ENCODE measurements around the gene AGAP3. TPM values are rescaled to one million over a fixed set of nuclear protein-coding genes. Genes with fewer than 3 reads are reported as not detected.
A peak's percentile ranks its signal among the peaks of the same experiment; 100 is the strongest.

AGAP3 gene
- total RNA-seq, 2 donors from 2014 or later = 29.8 to 42.1 TPM

DNA sequence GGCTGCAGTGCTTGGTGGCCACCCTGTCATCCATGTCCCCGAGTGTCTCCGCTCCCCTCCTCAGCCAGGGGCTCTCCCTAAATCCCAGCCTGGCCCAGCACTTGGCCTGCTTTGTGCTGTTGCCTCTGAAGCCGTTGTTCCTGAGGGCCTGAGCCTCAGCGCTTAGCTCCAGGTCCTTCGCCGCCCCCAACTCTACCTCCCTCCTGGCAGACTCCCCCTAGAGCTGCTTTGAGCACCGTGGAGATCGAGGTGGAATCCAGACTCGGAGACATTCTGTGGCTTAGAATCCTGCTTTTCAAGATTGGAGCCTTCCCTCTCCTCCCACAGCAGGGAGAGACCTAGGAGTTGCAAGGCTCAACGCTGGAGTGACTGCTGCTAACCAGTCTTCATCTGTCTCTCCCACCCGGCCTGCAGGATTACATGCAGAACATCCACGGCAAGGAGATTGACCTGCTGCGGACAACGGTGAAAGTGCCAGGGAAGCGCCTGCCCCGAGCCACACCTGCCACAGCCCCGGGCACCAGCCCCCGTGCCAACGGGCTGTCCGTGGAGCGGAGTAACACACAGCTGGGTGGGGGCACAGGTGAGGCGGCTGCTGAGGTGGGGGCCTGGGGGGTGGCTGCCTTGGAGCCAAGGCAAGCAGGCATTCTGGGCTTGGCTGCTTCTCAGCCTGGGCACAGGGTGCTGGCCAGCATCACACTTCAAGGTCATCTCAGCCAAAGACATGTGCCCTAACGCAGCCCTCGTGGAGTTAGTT lies 47.9 kb downstream of the AGAP3 start:
- Histone ChIP-seq H3K27ac (no peak overlapping the region), H3K27me3 (no peaks in the 10 kb centered on the region), H3K36me3 (peaks cover 24% of the 10 kb centered on the region), H3K9me3 (no peaks in the 10 kb centered on the region), H3K4me1 (peaks cover 0 to 38% of the 10 kb centered on the region in 2 donors), H3K4me3 (no peak overlapping the region)
- DNase-seq (ENCODE audit: low spot score) = no peak
- TF ChIP-seq CTCF (IDR thresholded peaks at IDR 0.05) = no peak

- Histone ChIP-seq H3K9me3 (no peaks in the 10 kb centered on the region), H3K36me3 (peaks cover 16% of the 10 kb centered on the region)
- DNase-seq (ENCODE audit: low spot score) = no peak
Observed at GRCh38 chr7:151134743-151135524, 48.7 kb downstream of the AGAP3 start.

DNA sequence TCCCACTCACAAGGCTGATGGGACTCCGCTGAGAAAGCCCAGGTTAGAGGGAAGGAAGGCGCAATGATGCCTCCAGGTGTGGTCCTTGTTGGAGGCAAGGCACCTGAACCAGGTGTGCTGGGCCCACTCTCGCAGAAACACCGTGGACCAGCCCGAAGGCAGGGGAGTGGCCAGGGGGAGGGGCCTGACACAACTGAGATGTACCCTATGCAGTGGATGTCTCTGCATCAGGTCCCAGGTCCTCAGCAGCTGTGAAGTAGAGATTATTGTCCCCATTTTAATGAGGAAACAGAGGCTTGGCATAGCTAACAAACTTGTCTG lies 49.2 kb downstream of the AGAP3 start:
- peaks cover 0 to 38% of the 10 kb centered on the region in 2 donors for H3K4me1 ChIP-seq
- no peaks in the 10 kb centered on the region for H3K9me3 ChIP-seq
- H3K27ac ChIP-seq = no peak overlapping the region
- H3K36me3 ChIP-seq = peaks cover 11% of the 10 kb centered on the region
- DNase-seq (ENCODE audit: low spot score) = no peak
- TF ChIP-seq CTCF (IDR thresholded peaks at IDR 0.05) = no peak
- H3K27me3 ChIP-seq = no peaks in the 10 kb centered on the region
- no peak overlapping the region for H3K4me3 ChIP-seq

More at GRCh38 chr7:151134743-151135524, 48.7 kb downstream of the AGAP3 start:
- TF ChIP-seq CTCF (IDR thresholded peaks at IDR 0.05) = no peak
- peaks cover 0 to 38% of the 10 kb centered on the region in 2 donors for H3K4me1 ChIP-seq
- H3K27ac ChIP-seq = no peak overlapping the region
- H3K4me3 ChIP-seq = no peak overlapping the region
- H3K27me3 ChIP-seq = no peaks in the 10 kb centered on the region

DNA sequence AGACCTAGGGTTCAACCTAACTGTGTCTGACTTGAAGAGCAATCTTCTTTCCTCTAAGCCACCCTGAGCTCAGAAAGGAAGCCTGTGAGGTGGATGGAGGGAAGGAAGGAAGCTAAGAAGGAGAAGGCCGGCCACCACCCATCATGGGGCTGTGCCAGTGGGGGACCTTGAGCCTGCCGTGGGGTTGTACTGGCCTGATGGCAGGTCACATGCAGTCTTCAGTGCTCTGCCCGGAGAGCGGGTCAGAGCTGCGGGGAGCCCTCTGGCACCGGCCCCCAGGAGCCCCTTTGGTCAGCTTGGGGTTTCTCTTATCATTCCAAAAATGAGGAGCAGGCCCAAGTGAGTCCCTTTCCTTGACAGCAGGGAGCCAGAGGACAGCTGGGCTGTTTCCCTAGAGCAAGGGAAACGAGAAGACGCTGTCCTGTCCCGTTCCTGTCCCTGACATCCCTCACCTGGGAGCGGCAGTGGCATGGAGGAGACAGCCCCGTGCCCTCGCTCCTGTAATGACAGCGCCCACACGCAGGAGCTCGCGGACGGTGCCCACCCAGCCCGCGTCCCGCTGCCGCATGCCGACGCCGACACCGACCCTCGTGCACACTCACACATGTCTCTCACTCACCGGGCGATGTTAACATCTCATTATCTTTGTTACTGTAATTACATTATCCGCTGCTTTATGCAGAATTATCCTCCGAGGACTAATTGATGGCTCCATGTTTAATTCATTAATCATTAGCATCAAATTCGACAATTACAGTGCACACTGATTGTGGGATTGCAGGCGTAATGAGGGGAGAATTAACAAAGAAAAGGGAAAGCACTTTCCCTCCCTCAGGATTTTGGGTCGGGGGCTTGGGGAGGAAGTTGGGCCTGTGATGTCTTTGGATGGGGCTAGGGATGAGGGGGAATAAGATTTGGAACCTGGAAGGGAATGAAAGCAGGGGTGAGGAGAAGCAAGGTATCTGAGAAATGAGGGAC lies 49.9 kb downstream of the AGAP3 start:
- H3K36me3 ChIP-seq = peaks cover 15% of the 10 kb centered on the region
- H3K4me3 ChIP-seq = no peak overlapping the region
- H3K4me1 ChIP-seq = peaks cover 0 to 38% of the 10 kb centered on the region in 2 donors
- no peak for TF ChIP-seq CTCF (IDR thresholded peaks at IDR 0.05)
- H3K27ac ChIP-seq = no peak overlapping the region
- DNase-seq (ENCODE audit: low spot score) = no peak
- H3K9me3 ChIP-seq = no peaks in the 10 kb centered on the region
- no peaks in the 10 kb centered on the region for H3K27me3 ChIP-seq

- no peak overlapping the region for H3K4me3 ChIP-seq
- H3K4me1 ChIP-seq = peaks cover 0 to 32% of the 10 kb centered on the region in 2 donors
- no peaks in the 10 kb centered on the region for H3K9me3 ChIP-seq
- H3K36me3 ChIP-seq = peaks cover 22% of the 10 kb centered on the region
- H3K27me3 ChIP-seq = no peaks in the 10 kb centered on the region
- no peak for DNase-seq (ENCODE audit: low spot score)
- no peak for TF ChIP-seq CTCF (IDR thresholded peaks at IDR 0.05)
- H3K27ac ChIP-seq = peak overlapping the region; percentile 56 to 64
Observed at GRCh38 chr7:151137076-151137675, 50.9 kb downstream of the AGAP3 start.

Data from right atrium auricular region (tissue), 2 donors.